ENCODE measurements around the gene KIF16B. TPM values are rescaled to one million over a fixed set of nuclear protein-coding genes. Genes with fewer than 3 reads are reported as not detected.
A peak's percentile ranks its signal among the peaks of the same experiment; 100 is the strongest.

KIF16B gene
- total and polyA plus RNA-seq, 2 of the 13 experiments (the other 11 are each of a cell fraction or from before 2014, with no cell fraction given) = 6.9 to 18.0 TPM

- no peak for TF ChIP-seq ZNF646 (CRISPR knock-in tag; IDR thresholded peaks at IDR 0.05)
- TF ChIP-seq MEF2D (CRISPR knock-in tag; IDR thresholded peaks at IDR 0.05) = 0 out of 2 replicates have a peak, but pooled peaks have one; percentile 61
- no peak for TF ChIP-seq ZNF232 (CRISPR knock-in tag; IDR thresholded peaks at IDR 0.05; ENCODE audit: borderline replicate concordance)
- peak; percentile 42 for TF ChIP-seq ERF (CRISPR knock-in tag; IDR thresholded peaks at IDR 0.05)
- no peak for TF ChIP-seq ZNF383 (CRISPR knock-in tag; IDR thresholded peaks at IDR 0.05; ENCODE audit: borderline replicate concordance)
- TF ChIP-seq, protein P1, sequence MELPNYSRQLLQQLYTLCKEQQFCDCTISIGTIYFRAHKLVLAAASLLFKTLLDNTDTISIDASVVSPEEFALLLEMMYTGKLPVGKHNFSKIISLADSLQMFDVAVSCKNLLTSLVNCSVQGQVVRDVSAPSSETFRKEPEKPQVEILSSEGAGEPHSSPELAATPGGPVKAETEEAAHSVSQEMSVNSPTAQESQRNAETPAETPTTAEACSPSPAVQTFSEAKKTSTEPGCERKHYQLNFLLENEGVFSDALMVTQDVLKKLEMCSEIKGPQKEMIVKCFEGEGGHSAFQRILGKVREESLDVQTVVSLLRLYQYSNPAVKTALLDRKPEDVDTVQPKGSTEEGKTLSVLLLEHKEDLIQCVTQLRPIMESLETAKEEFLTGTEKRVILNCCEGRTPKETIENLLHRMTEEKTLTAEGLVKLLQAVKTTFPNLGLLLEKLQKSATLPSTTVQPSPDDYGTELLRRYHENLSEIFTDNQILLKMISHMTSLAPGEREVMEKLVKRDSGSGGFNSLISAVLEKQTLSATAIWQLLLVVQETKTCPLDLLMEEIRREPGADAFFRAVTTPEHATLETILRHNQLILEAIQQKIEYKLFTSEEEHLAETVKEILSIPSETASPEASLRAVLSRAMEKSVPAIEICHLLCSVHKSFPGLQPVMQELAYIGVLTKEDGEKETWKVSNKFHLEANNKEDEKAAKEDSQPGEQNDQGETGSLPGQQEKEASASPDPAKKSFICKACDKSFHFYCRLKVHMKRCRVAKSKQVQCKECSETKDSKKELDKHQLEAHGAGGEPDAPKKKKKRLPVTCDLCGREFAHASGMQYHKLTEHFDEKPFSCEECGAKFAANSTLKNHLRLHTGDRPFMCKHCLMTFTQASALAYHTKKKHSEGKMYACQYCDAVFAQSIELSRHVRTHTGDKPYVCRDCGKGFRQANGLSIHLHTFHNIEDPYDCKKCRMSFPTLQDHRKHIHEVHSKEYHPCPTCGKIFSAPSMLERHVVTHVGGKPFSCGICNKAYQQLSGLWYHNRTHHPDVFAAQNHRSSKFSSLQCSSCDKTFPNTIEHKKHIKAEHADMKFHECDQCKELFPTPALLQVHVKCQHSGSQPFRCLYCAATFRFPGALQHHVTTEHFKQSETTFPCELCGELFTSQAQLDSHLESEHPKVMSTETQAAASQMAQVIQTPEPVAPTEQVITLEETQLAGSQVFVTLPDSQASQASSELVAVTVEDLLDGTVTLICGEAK (IDR thresholded peaks at IDR 0.05) = no peak
- TF ChIP-seq, protein P1 (CRISPR knock-in tag; IDR thresholded peaks at IDR 0.05) = no peak
- TF ChIP-seq THYN1 (CRISPR knock-in tag; IDR thresholded peaks at IDR 0.05; ENCODE audit: borderline replicate concordance, low read depth) = no peak
- no peak for TF ChIP-seq ZNF891 (CRISPR knock-in tag; IDR thresholded peaks at IDR 0.05)
- TF ChIP-seq, protein P2, sequence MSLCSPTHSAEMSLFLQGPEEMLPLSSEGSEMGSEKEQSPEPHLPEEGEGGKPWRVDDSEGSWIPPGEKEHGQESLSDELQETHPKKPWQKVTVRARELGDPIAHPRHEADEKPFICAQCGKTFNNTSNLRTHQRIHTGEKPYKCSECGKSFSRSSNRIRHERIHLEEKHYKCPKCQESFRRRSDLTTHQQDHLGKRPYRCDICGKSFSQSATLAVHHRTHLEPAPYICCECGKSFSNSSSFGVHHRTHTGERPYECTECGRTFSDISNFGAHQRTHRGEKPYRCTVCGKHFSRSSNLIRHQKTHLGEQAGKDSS (CRISPR knock-in tag; IDR thresholded peaks at IDR 0.05; ENCODE audit: borderline replicate concordance, low read depth) = no peak
- no peak for TF ChIP-seq HDAC6 (IDR thresholded peaks at IDR 0.05; ENCODE audit: low read depth, low read length)
- TF ChIP-seq, protein P3, sequence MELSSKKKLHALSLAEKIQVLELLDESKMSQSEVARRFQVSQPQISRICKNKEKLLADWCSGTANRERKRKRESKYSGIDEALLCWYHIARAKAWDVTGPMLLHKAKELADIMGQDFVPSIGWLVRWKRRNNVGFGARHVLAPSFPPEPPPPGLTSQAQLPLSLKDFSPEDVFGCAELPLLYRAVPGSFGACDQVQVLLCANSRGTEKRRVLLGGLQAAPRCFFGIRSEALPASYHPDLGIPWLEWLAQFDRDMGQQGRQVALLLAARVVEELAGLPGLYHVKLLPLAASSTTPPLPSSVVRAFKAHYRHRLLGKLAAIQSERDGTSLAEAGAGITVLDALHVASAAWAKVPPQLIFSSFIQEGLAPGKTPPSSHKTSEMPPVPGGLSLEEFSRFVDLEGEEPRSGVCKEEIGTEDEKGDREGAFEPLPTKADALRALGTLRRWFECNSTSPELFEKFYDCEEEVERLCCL (CRISPR knock-in tag; IDR thresholded peaks at IDR 0.05; ENCODE audit: borderline replicate concordance) = no peak
Measured at GRCh38 chr20:16475225-16475624, 98.0 kb downstream of the KIF16B start (continued).
